ENCODE measurements around the gene FMNL2. TPM values are rescaled to one million over a fixed set of nuclear protein-coding genes. Genes with fewer than 3 reads are reported as not detected.

Gene FMNL2
- total RNA-seq, 2 experiments from 2014 or later = 0.46 to 0.64 TPM

- ChIA-PET POLR2A (no interaction called here), CTCF (no interaction called here)
- no peak overlapping the region for H3K4me3 Mint-ChIP-seq
- peaks cover 19% of the 10 kb centered on the region for H3K27me3 Mint-ChIP-seq
- no peak for DNase-seq
- H3K27ac Mint-ChIP-seq = no peak overlapping the region
- H3K36me3 Mint-ChIP-seq (ENCODE audit: low read depth) = no peaks in the 10 kb centered on the region
- no peaks in the 10 kb centered on the region for H3K9me3 Mint-ChIP-seq
- H3K4me1 Mint-ChIP-seq = no peaks in the 10 kb centered on the region
Measured at GRCh38 chr2:152489364-152489763, 154.4 kb downstream of the FMNL2 start.

DNA sequence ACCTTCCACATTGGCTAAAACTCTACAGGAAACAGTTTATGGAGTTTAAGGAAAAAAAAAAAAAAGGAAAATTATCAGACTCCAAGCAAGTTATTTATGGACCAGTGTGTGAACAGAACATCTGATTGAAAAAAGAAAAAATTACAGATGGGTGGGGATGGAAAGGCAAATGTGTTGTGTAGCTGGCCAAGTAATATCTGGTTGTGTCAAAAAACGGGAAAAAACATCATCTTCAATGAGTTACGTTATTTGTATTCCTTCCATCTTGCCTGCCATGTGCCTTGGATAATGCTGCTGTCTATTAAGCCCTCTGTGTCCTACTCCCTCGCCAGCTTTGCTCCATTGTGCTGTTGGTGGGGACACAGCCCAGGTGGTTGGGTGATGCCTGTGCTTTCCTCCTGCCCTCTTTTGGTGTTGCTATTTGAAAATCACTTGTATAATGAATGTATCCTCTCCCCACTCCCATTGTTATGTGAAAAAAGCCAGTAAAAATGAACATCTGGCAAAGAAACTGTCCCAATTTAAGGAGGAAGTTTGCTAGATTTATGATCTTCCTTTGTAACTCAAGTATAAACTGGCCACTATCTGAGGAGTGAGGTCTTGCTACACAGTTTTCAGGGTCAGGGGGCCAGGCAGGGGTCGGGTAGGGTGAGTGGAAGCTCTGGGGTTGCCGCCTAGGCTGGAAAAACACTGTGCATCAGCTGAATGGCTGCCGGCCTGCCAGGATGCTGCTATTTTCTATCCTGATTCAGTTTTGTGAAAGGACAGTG lies 155.9 kb downstream of the FMNL2 start:
- peaks cover 19% of the 10 kb centered on the region for H3K27me3 Mint-ChIP-seq
- CTCF ChIA-PET = no interaction called here
- POLR2A ChIA-PET = no interaction called here

DNA sequence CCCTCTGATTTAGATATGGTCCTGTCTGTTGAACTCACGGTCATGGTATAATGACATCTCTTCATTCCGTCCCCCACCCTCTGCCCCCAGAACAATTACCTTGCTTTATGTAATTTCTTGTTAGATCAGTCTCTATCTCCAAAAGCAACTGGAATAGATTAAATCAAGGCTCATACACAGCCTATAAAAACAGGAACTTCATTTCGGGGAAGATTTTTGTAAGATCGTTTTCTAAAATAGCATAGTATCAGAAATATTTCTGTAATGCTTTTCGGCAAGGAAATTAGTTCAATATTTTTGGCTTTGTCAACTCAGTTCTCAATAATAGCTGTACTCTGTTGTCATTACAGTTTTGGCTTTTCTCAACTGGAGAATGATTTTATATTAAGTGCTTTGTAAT lies 157.2 kb downstream of the FMNL2 start:
- CTCF ChIA-PET = no interaction called here

More for the DNA sequence above, 155.9 kb downstream of the FMNL2 start:
- DNase-seq = no peak
- Mint-ChIP-seq H3K27ac (no peak overlapping the region), H3K4me3 (no peak overlapping the region), H3K9me3 (no peaks in the 10 kb centered on the region), H3K36me3 (ENCODE audit: low read depth) (no peaks in the 10 kb centered on the region), H3K4me1 (no peaks in the 10 kb centered on the region)

DNA sequence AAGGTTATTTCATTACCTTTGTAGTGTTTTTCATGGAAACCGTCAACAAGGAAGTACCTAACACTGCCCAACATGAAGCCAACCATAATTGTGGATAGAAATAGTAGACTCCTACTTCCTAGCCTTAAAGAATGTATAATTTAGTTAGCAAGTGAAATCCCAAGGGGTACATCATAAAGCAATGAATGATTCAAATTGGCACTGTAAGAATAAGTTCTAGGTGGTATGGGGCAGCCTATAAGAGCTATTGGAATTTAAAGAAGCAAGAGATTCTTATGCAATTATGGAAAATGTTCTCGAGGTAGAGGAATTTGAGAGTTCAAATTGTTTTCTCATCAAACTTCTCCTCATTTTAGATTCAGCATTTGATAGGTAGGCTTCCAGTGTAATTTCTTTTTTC lies 157.9 kb downstream of the FMNL2 start:
- DNase-seq = no peak
- peaks cover 3% of the 10 kb centered on the region for H3K4me1 Mint-ChIP-seq
- CTCF ChIA-PET = no interaction called here
- H3K4me3 Mint-ChIP-seq = no peak overlapping the region
- no peaks in the 10 kb centered on the region for H3K36me3 Mint-ChIP-seq (ENCODE audit: low read depth)
- no peak overlapping the region for H3K27ac Mint-ChIP-seq
- POLR2A ChIA-PET = no interaction called here
- no peaks in the 10 kb centered on the region for H3K9me3 Mint-ChIP-seq
- peaks cover 26% of the 10 kb centered on the region for H3K27me3 Mint-ChIP-seq

More for the DNA sequence above, 157.2 kb downstream of the FMNL2 start:
- DNase-seq = no peak
- no peaks in the 10 kb centered on the region for H3K36me3 Mint-ChIP-seq (ENCODE audit: low read depth)
- no peaks in the 10 kb centered on the region for H3K9me3 Mint-ChIP-seq
- POLR2A ChIA-PET = no interaction called here
- peaks cover 23% of the 10 kb centered on the region for H3K27me3 Mint-ChIP-seq
- H3K4me3 Mint-ChIP-seq = no peak overlapping the region
- H3K4me1 Mint-ChIP-seq = no peaks in the 10 kb centered on the region
- H3K27ac Mint-ChIP-seq = no peak overlapping the region

GRCh38 chr2:152493417-152493816 lies 158.4 kb downstream of the FMNL2 start:
- no peak overlapping the region for H3K4me3 Mint-ChIP-seq
- H3K27ac Mint-ChIP-seq = no peak overlapping the region
- H3K9me3 Mint-ChIP-seq = no peaks in the 10 kb centered on the region
- ChIA-PET POLR2A (no interaction called here), CTCF (no interaction called here)
- DNase-seq = no peak
- no peaks in the 10 kb centered on the region for H3K36me3 Mint-ChIP-seq (ENCODE audit: low read depth)
- H3K4me1 Mint-ChIP-seq = peaks cover 3% of the 10 kb centered on the region
- peaks cover 26% of the 10 kb centered on the region for H3K27me3 Mint-ChIP-seq

- Mint-ChIP-seq H3K4me1 (peaks cover 3% of the 10 kb centered on the region), H3K27me3 (peaks cover 26% of the 10 kb centered on the region), H3K27ac (no peak overlapping the region), H3K36me3 (ENCODE audit: low read depth) (no peaks in the 10 kb centered on the region), H3K9me3 (no peaks in the 10 kb centered on the region), H3K4me3 (no peak overlapping the region)
- no peak for DNase-seq
- ChIA-PET CTCF (no interaction called here), POLR2A (interaction anchor here (0.6 kb wide), 1 partner anchor 47 kb away, joined by 5 read pairs; no protein-coding TSS in a partner anchor)
Measured at GRCh38 chr2:152493945-152494528, 159.1 kb downstream of the FMNL2 start.

- H3K4me3 Mint-ChIP-seq = no peak overlapping the region
- H3K27me3 Mint-ChIP-seq = peaks cover 22% of the 10 kb centered on the region
- no peak overlapping the region for H3K27ac Mint-ChIP-seq
- ChIA-PET POLR2A (interaction anchor here (0.7 kb wide), 1 partner anchor 52 kb away, joined by 3 read pairs; no protein-coding TSS in a partner anchor), CTCF (interaction anchor here (1.0 kb wide), 1 partner anchor 11 kb away, joined by 3 read pairs; no protein-coding TSS in a partner anchor)
- no peaks in the 10 kb centered on the region for H3K9me3 Mint-ChIP-seq
- no peaks in the 10 kb centered on the region for H3K36me3 Mint-ChIP-seq (ENCODE audit: low read depth)
- H3K4me1 Mint-ChIP-seq = peaks cover 3% of the 10 kb centered on the region
- no peak for DNase-seq
Measured at GRCh38 chr2:152496371-152496770, 161.4 kb downstream of the FMNL2 start.

DNA sequence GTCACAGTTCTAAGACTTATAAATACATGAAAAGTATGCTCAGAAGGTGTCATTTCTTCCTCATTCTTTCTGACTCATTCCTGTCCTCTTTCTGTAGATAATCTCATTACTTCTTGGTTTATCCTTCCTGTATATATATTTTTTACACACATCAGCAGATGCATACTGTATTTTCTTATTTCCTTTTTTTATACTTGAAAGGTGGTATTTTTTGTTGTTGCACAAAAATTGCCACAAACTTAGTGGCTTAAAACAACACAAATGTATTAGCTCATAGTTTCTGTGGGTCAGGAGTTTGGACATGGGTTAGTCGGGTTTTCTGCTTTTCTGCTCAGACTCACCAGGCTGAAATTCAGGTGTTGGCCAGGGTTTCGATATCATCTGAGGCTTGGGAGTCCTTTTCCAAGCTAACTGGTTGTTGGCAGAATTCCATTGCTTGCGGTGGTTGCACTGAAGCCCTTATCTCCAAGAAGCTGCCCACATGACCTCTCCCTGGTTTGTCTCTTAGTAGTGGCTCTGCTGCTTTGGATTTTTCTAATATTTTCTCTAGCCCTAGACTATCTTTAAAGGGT lies 162.6 kb downstream of the FMNL2 start:
- peaks cover 3% of the 10 kb centered on the region for H3K4me1 Mint-ChIP-seq
- DNase-seq = no peak
- H3K27me3 Mint-ChIP-seq = peaks cover 15% of the 10 kb centered on the region
- no peak overlapping the region for H3K4me3 Mint-ChIP-seq
- no peaks in the 10 kb centered on the region for H3K9me3 Mint-ChIP-seq
- no peak overlapping the region for H3K27ac Mint-ChIP-seq
- ChIA-PET CTCF (no interaction called here), POLR2A (no interaction called here)
- no peaks in the 10 kb centered on the region for H3K36me3 Mint-ChIP-seq (ENCODE audit: low read depth)

DNA sequence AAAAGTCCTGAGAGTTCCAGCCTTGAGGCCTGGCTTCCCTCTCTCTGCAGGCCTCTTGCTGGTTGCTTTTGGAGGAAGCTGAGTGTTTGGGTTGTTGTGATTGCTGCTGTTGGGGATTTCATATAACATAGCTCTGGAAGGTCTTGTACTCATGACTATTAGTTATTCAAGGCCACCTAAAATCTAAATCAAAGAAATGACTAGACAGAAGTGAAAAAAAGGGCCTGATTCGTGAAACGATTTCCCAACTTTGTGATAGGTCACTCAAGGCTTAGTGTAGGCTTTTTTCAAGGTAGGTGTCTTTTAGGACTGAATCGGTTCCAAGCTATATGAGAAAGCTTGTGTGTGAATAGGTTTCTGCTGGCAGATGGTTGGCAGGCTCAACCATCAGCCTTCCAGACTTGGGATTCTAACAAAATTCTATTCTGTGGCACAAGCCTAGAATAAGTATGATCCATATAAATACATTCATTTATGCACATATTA lies 164.4 kb downstream of the FMNL2 start:
- CTCF ChIA-PET = no interaction called here
- no peaks in the 10 kb centered on the region for H3K9me3 Mint-ChIP-seq
- H3K4me3 Mint-ChIP-seq = no peak overlapping the region
- DNase-seq = no peak
- peaks cover 3% of the 10 kb centered on the region for H3K4me1 Mint-ChIP-seq
- H3K27me3 Mint-ChIP-seq = peaks cover 6% of the 10 kb centered on the region
- H3K27ac Mint-ChIP-seq = no peak overlapping the region
- POLR2A ChIA-PET = interaction anchor here (0.6 kb wide), 1 partner anchor 323 kb away, joined by 3 read pairs; no protein-coding TSS in a partner anchor
- H3K36me3 Mint-ChIP-seq (ENCODE audit: low read depth) = no peaks in the 10 kb centered on the region

DNA sequence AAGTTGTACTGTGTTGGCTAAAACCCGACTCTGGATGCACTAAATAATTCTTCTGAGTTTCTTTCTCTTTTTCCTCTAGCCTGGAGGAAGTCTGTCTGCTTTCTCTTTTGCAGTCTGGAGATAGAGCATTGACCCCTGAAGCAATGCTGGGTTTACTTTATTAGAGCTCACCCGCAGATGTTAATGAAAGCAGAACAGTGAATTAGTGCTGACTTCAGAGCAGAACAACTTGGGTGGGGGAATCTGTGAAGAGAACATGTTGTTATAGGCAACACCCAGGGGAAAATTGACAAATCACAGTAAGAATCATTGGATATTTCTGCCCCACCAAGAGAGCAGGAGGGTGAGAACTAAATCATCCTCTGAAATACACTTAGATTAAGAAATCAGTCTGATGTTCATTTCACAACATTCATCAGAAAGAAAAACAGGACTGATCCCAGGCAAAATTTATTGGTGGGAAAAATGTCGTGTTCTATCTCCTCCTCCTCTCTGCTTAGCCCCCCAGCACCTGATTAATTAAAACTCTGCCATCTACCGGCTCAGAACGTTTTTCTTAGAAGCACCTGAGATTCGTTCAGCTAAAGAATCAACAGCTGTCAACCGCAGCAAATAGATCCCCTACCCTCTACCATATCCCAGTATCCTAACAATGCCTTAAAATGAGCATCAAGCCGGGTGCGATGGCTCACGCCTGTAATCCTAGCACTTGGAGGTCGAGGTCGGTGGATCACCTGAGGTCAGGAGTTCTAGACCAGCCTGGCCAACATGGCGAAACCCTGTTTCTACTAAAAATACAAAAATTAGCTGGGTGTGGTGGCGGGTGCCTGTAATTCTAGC lies 165.1 kb downstream of the FMNL2 start:
- CTCF ChIA-PET = no interaction called here
- POLR2A ChIA-PET = no interaction called here
- no peak overlapping the region for H3K27ac Mint-ChIP-seq
- H3K4me3 Mint-ChIP-seq = no peak overlapping the region
- H3K36me3 Mint-ChIP-seq (ENCODE audit: low read depth) = no peaks in the 10 kb centered on the region
- no peak for DNase-seq
- H3K4me1 Mint-ChIP-seq = peaks cover 3% of the 10 kb centered on the region
- H3K9me3 Mint-ChIP-seq = no peaks in the 10 kb centered on the region
- H3K27me3 Mint-ChIP-seq = peaks cover 6% of the 10 kb centered on the region

- H3K4me1 Mint-ChIP-seq = peaks cover 3% of the 10 kb centered on the region
- H3K4me3 Mint-ChIP-seq = no peak overlapping the region
- no peak for DNase-seq
- POLR2A ChIA-PET = no interaction called here
- peaks cover 6% of the 10 kb centered on the region for H3K27me3 Mint-ChIP-seq
- H3K9me3 Mint-ChIP-seq = no peaks in the 10 kb centered on the region
- no peaks in the 10 kb centered on the region for H3K36me3 Mint-ChIP-seq (ENCODE audit: low read depth)
- no peak overlapping the region for H3K27ac Mint-ChIP-seq
- CTCF ChIA-PET = no interaction called here
Measured at GRCh38 chr2:152500772-152501171, 165.8 kb downstream of the FMNL2 start.

DNA sequence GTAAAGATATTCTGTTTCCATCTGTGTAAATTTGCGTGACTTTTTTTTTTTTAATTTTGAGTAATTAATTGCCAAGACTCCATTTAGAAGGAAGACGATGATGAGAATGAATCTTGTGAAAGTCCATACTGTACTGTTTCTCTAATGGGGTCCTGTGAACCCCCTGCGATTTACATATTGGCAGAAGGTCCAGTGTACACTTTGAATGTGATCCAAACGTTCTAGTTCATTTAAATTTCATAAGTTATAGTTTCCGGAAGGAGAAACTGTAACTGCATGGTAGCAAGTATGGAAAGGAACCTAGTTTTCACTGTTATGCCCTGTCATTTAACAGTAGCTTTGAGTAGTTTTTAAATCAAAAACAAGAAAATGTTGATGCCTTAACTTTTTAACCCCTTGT lies 166.7 kb downstream of the FMNL2 start:
- ChIA-PET CTCF (no interaction called here), POLR2A (no interaction called here)
- Mint-ChIP-seq H3K4me1 (peaks cover 3% of the 10 kb centered on the region), H3K27me3 (peaks cover 2% of the 10 kb centered on the region), H3K4me3 (no peak overlapping the region), H3K36me3 (ENCODE audit: low read depth) (no peaks in the 10 kb centered on the region), H3K9me3 (no peaks in the 10 kb centered on the region), H3K27ac (no peak overlapping the region)
- DNase-seq = no peak

GRCh38 chr2:152504618-152505017 lies 169.6 kb downstream of the FMNL2 start:
- Mint-ChIP-seq H3K36me3 (ENCODE audit: low read depth) (no peaks in the 10 kb centered on the region), H3K27me3 (no peaks in the 10 kb centered on the region), H3K4me3 (no peak overlapping the region), H3K27ac (no peak overlapping the region), H3K4me1 (peaks cover 6% of the 10 kb centered on the region), H3K9me3 (no peaks in the 10 kb centered on the region)
- no peak for DNase-seq
- POLR2A ChIA-PET = no interaction called here
- CTCF ChIA-PET = no interaction called here

Measured in activated CD4-positive, alpha-beta T cell treated with anti-CD3 and anti-CD28 coated beads, Interleukin-2, amount 10 ng/mL, durations not matched to agents 7 days and 5 days (primary cell).